ENCODE measurements around the gene CD52.

GRCh38 chr1:26315874-26316850, 1.6 kb upstream of the CD52 start:
- TF ChIP-seq CTCF (IDR thresholded peaks at IDR 0.05) (no peak), POLR2A (IDR thresholded peaks at IDR 0.05) (no peak)
